GM19023 (cell line): Measurements from ENCODE around the gene MYO5B.
"Not testable (repeated sequence)": the region's sequence is repeated elsewhere in the genome, so short reads cannot be mapped to it uniquely, and the experiment has no call there.

Experiments
- ATAC-seq: cut with Tn5 transposase; IDR thresholded peaks from one replicate; pipeline ENCODE4 v1.9.1; 2021; ENCODE audit warnings: mild to moderate bottlenecking, moderate library complexity; ENCODE audit not compliant: unreplicated experiment

Gene MYO5B

GRCh38 chr18:49812286-49813068, 382.5 kb downstream of the MYO5B start:
- no peak for ATAC-seq

GRCh38 chr18:49811151-49811938, 383.6 kb downstream of the MYO5B start:
- no peak for ATAC-seq

- ATAC-seq: not testable (repeated sequence)
Measured at GRCh38 chr18:49808553-49809191, 386.3 kb downstream of the MYO5B start.

- ATAC-seq: no peak
Measured at GRCh38 chr18:49804096-49804495, 390.9 kb downstream of the MYO5B start.

GRCh38 chr18:49802623-49803022, 392.3 kb downstream of the MYO5B start:
- ATAC-seq: no peak

- ATAC-seq: not testable (repeated sequence)
Measured at GRCh38 chr18:49800491-49800890, 394.5 kb downstream of the MYO5B start.

- ATAC-seq: not testable (repeated sequence)
Measured at GRCh38 chr18:49799806-49800205, 395.1 kb downstream of the MYO5B start.

- no peak for ATAC-seq
Measured at GRCh38 chr18:49798001-49798400, 396.9 kb downstream of the MYO5B start.

GRCh38 chr18:49795612-49796552, 399.1 kb downstream of the MYO5B start:
- no peak for ATAC-seq

GRCh38 chr18:49794743-49795142, 400.2 kb downstream of the MYO5B start:
- no peak for ATAC-seq

GRCh38 chr18:49789560-49790134, 405.3 kb downstream of the MYO5B start:
- not testable (repeated sequence) for ATAC-seq

- no peak for ATAC-seq
Measured at GRCh38 chr18:49788327-49788898, 406.5 kb downstream of the MYO5B start.

GRCh38 chr18:49786019-49786720, 408.8 kb downstream of the MYO5B start:
- no peak for ATAC-seq

- no peak for ATAC-seq
Measured at GRCh38 chr18:49784427-49785185, 410.3 kb downstream of the MYO5B start.

- not testable (repeated sequence) for ATAC-seq
Measured at GRCh38 chr18:49783631-49784030, 411.3 kb downstream of the MYO5B start.

- no peak for ATAC-seq
Measured at GRCh38 chr18:49778826-49779465, 416.0 kb downstream of the MYO5B start.
